HepG2 (cell line): ENCODE results near the gene LMBRD2. TPM values are rescaled to one million over a fixed set of nuclear protein-coding genes. Genes with fewer than 3 reads are reported as not detected.

Experiments
- ATAC-seq: fragments of 200-7000 bp; cut with Tn5 transposase; 3 replicates; pipeline ENCODE4 v1.9.1; 2020; ENCODE audit warnings: mild to moderate bottlenecking, moderate library complexity
- BruUV-seq: library from RNA; stranded (reverse); fragments of 400-500 nt; replicated peaks from 2 replicates; lab custom pipeline; 2021; lab: Mats Ljungman, UMichigan
- CTCF ChIA-PET: fragments of 300-600 bp; formaldehyde crosslinking; extraction: SDS; loops from one replicate; lab custom pipeline; 2021; ENCODE audit warnings: low total read pairs, inconsistent platforms, low intra/inter-chr PET ratio; lab: Yijun Ruan, JAX
- POLR2A ChIA-PET: fragments of 350-600 bp; sonication (Branson Sonifier 250); formaldehyde crosslinking; loops from one replicate; lab custom pipeline; 2020; ENCODE audit warnings: antibody characterized with exemption, inconsistent platforms; lab: Yijun Ruan, JAX
- DNase-seq: peaks from one replicate; pipeline ENCODE4 v3.0.0-alpha.2; 2015; ENCODE audit warnings: low spot score
- FAIRE-seq: peaks from 3 replicates; lab custom pipeline; 2011; peaks lifted over from hg19 to GRCh38; lab: Jason Lieb, UNC
- H2AFZ ChIP-seq: one replicate; pipeline ENCODE4 v1.6.1; 2011; ENCODE audit warnings: low read length, inconsistent platforms
- H3K27ac ChIP-seq: fragments of 300-600 bp; 3 replicates; pipeline ENCODE4 v1.8.0; 2011; ENCODE audit warnings: mixed run types, mild to moderate bottlenecking, mixed read lengths, low read length, inconsistent platforms; ENCODE audit not compliant: insufficient read depth; ENCODE audit errors: extremely low read length
- H3K27me3 ChIP-seq, 2 experiments: fragments of 200-600 bp in 1 of 2; 2 replicates in 1 of 2; 3 replicates in 1 of 2; pipeline versions ENCODE4 v1.6.0 to v1.8.0; 2011; ENCODE audit warnings: low read length in 2 of 2, mild to moderate bottlenecking in 2 of 2, moderate library complexity in 2 of 2, inconsistent platforms in 1 of 2; ENCODE audit not compliant: insufficient read depth in 2 of 2, control insufficient read depth in 1 of 2
- H3K36me3 ChIP-seq, 2 experiments: fragments of 200-600 bp in 1 of 2; replicated peaks in 1 of 2; 2 replicates in 1 of 2; 3 replicates in 1 of 2; pipeline versions ENCODE4 v1.5.1 to v1.8.0; 2011; ENCODE audit warnings: low read length in 2 of 2, inconsistent platforms in 1 of 2; ENCODE audit not compliant: insufficient read depth in 2 of 2, control insufficient read depth in 1 of 2
- H3K4me1 ChIP-seq: 2 replicates; pipeline ENCODE4 v1.5.1; 2012; ENCODE audit warnings: low read length, inconsistent platforms; ENCODE audit not compliant: insufficient read depth
- H3K4me2 ChIP-seq: 2 replicates; pipeline ENCODE4 v1.6.0; 2011; ENCODE audit warnings: low read depth, low read length, inconsistent platforms
- H3K4me3 ChIP-seq, 3 experiments: fragments of 200-600 bp in 1 of 3; sonication (generic), shearing (Covaris generic) in 1 of 3; replicated peaks in 1 of 3; 2 replicates each; pipeline ENCODE4 v1.5.1; 2011 to 2016; ENCODE audit warnings: low read length in 3 of 3, inconsistent platforms in 2 of 3, low read depth in 2 of 3, mild to moderate bottlenecking in 2 of 3, control low read depth in 1 of 3, mixed read lengths in 1 of 3; ENCODE audit not compliant: insufficient read depth in 1 of 3
- H3K79me2 ChIP-seq: one replicate; pipeline ENCODE4 v1.6.1; 2011; ENCODE audit warnings: low read length, inconsistent platforms; ENCODE audit not compliant: insufficient read depth
- H3K9ac ChIP-seq: 2 replicates; pipeline ENCODE4 v1.6.0; 2011; ENCODE audit warnings: mild to moderate bottlenecking, low read depth, low read length, inconsistent platforms; ENCODE audit not compliant: insufficient read depth
- H3K9me3 ChIP-seq: 2 replicates; pipeline ENCODE4 v1.5.1; 2012; ENCODE audit warnings: mild to moderate bottlenecking, low read length
- H4K20me1 ChIP-seq: 2 replicates; pipeline ENCODE4 v1.6.0; 2011; ENCODE audit warnings: inconsistent platforms, mild to moderate bottlenecking, low read length, moderate library complexity; ENCODE audit not compliant: insufficient read depth
- HOXA3 ChIP-seq: sonication (generic); formaldehyde crosslinking; IDR thresholded peaks from 2 replicates; pipeline ENCODE4 v1.5.0; 2020; ENCODE audit warnings: missing genetic modification reagents
- XBP1 ChIP-seq: sonication (generic); formaldehyde crosslinking; IDR thresholded peaks from 2 replicates; pipeline ENCODE4 v1.5.0; 2020; ENCODE audit warnings: missing genetic modification reagents
- ZFP37 ChIP-seq: sonication (generic); formaldehyde crosslinking; IDR thresholded peaks from 2 replicates; pipeline ENCODE4 v1.4.0; 2020; ENCODE audit warnings: missing genetic modification reagents, borderline replicate concordance
- ZNF160 ChIP-seq: sonication (generic); formaldehyde crosslinking; IDR thresholded peaks from 2 replicates; pipeline ENCODE4 v1.8.0; 2022; ENCODE audit warnings: mild to moderate bottlenecking, inconsistent platforms, missing genetic modification reagents
- ZNF451 ChIP-seq: sonication (generic); formaldehyde crosslinking; IDR thresholded peaks from 2 replicates; pipeline ENCODE4 v1.5.0; 2020; ENCODE audit warnings: mild to moderate bottlenecking, missing genetic modification reagents
- ZNF510 ChIP-seq: sonication (generic); formaldehyde crosslinking; IDR thresholded peaks from 2 replicates; pipeline ENCODE4 v1.4.0; 2020; ENCODE audit warnings: low read depth, mild to moderate bottlenecking, missing genetic modification reagents
- ZNF749 ChIP-seq: sonication (generic); formaldehyde crosslinking; IDR thresholded peaks from 2 replicates; pipeline ENCODE4 v1.8.0; 2022; ENCODE audit warnings: mild to moderate bottlenecking, missing genetic modification reagents, moderate library complexity, borderline replicate concordance
- WGBS: methylation state at CpG from one replicate; pipeline ENCODE4 v1.1.6; 2017; ENCODE audit warnings: low lambda C conversion rate; 5-methylcytosine and 5-hydroxymethylcytosine counted together
- in situ Hi-C: cut with HindIII; loops from 2 replicates; pipeline ENCODE4 v1.10.0; 2017; ENCODE audit warnings: low pct_unique_long_range_greater_than_20kb; ENCODE audit not compliant: extremely low pct_ligation_motif_present
- intact Hi-C: fragments of 100-400 bp; cut with micrococcal nuclease; formaldehyde crosslinking; loops from one replicate; pipeline ENCODE4 v1.10.0; 2022; ENCODE audit not compliant: unreplicated experiment
- polyA plus RNA-seq, 8 experiments: library from polyadenylated mRNA; depleted of rRNA in 3 of 8; stranded (reverse) in 7 of 8; unstranded in 1 of 8; fragments of >200 nt; fragmentation: Illumina TruSeq in 4 of 8; extraction: Trizol in 4 of 8; gene quantifications; 2 replicates each; pipeline versions ENCODE4 v1.2.1 to v1.2.3, GENCODE V29; 2011 to 2016; ENCODE audit warnings: low read depth in 4 of 8, missing spikeins in 1 of 8, mixed read lengths in 1 of 8; ENCODE audit not compliant: insufficient read depth in 1 of 8
- total RNA-seq, 5 experiments: library from RNA; depleted of rRNA; stranded (reverse); fragments of >200 nt; fragmentation: Illumina TruSeq; extraction: Trizol; gene quantifications; 2 replicates each; pipeline ENCODE4 v1.2.3, GENCODE V29; 2016; ENCODE audit warnings: low read depth in 1 of 5
- TF ChIP-seq, protein P1 (sequence below): sonication (generic); formaldehyde crosslinking; IDR thresholded peaks from 2 replicates; pipeline ENCODE4 v1.8.0; 2022; ENCODE audit warnings: mild to moderate bottlenecking, missing genetic modification reagents
- TF ChIP-seq, protein P2 (sequence below): IDR thresholded peaks from 2 replicates; pipeline ENCODE4 v1.6.1; 2016
- TF ChIP-seq, protein P3 (sequence below): sonication (generic); formaldehyde crosslinking; conservative IDR thresholded peaks from 2 replicates; pipeline ENCODE4 v1.8.0; 2022; ENCODE audit warnings: missing genetic modification reagents
- TF ChIP-seq, protein P4 (sequence below): IDR thresholded peaks from 2 replicates; pipeline ENCODE4 v1.6.1; 2016; ENCODE audit warnings: missing compliant biosample characterization, missing genetic modification reagents, borderline replicate concordance

Gene LMBRD2
- total and polyA plus RNA-seq, 2 of the 13 experiments (the other 11 are each of a cell fraction or from before 2014, with no cell fraction given) = 2.0 to 4.7 TPM

DNA sequence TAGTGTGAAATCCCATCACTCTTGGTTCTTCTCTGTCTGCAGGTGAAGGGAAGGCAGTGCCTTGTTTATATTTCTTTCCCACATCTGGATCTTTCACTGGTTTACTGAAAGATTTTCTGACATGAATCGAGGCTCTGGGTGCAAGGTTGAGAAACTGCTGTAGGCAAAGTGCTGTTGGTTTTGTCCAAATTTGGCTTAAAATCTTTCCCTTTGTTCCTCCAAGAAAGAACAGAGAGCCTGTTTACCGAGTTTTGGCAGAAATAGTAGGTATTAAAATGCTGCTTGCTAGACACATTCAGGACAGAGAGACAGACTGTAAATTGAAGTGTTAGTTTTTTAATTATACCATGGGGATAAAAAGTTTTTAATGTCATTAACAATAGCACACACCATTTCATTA lies 21.7 kb upstream of the LMBRD2 start:
- Histone ChIP-seq H3K9me3 (no peaks in the 10 kb centered on the region), H3K27me3 (no peaks in the 10 kb centered on the region), H3K4me2 (no peak overlapping the region), H2AFZ (no peak overlapping the region), H3K79me2 (no peaks in the 10 kb centered on the region), H3K9ac (no peak overlapping the region), H3K36me3 (peaks cover 22 to 74% of the 10 kb centered on the region in 2 experiments), H3K4me3 (no peak overlapping the region), H4K20me1 (no peaks in the 10 kb centered on the region), H3K4me1 (peaks cover 22% of the 10 kb centered on the region), H3K27ac (no peak overlapping the region)
- ATAC-seq (no peak), FAIRE-seq (no peak), DNase-seq (no peak)
- CTCF ChIA-PET = no interaction called here
- no TSS peak for BruUV-seq
- in situ Hi-C loops = no loop called here
- intact Hi-C loops = no loop called here
- POLR2A ChIA-PET = interaction anchor here (1.1 kb wide), 1 partner anchor 20 kb away, joined by 3 read pairs; no protein-coding TSS in a partner anchor
- TF ChIP-seq, protein P1, sequence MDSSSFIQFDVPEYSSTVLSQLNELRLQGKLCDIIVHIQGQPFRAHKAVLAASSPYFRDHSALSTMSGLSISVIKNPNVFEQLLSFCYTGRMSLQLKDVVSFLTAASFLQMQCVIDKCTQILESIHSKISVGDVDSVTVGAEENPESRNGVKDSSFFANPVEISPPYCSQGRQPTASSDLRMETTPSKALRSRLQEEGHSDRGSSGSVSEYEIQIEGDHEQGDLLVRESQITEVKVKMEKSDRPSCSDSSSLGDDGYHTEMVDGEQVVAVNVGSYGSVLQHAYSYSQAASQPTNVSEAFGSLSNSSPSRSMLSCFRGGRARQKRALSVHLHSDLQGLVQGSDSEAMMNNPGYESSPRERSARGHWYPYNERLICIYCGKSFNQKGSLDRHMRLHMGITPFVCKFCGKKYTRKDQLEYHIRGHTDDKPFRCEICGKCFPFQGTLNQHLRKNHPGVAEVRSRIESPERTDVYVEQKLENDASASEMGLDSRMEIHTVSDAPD = no peak
- TF ChIP-seq XBP1 (CRISPR knock-in tag) = no peak
- TF ChIP-seq, protein P2, sequence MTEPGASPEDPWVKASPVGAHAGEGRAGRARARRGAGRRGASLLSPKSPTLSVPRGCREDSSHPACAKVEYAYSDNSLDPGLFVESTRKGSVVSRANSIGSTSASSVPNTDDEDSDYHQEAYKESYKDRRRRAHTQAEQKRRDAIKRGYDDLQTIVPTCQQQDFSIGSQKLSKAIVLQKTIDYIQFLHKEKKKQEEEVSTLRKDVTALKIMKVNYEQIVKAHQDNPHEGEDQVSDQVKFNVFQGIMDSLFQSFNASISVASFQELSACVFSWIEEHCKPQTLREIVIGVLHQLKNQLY (CRISPR knock-in tag) = no peak
- WGBS = 96% methylated on average over 2 of the region's 2 CpGs

DNA sequence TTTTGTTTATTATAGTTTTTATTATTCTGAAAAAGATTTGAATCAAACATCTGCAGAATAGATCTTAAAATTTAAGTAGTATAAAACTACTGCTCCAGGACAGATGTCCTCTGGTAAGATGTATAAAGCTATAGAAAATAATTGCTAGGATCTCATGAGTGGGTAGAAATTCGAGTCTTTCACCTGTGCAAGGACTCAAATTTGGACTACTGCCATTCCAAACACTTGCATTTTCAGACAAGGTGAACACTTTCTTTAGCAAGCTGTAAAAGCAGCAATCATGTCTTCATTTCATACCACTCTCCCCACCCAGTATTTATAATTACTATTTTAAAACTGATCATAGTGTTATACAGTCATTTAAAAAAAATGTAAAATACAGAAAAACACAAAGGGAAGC lies 20.9 kb upstream of the LMBRD2 start:
- Histone ChIP-seq H3K9me3 (no peaks in the 10 kb centered on the region), H3K4me3 (no peak overlapping the region), H3K27me3 (no peaks in the 10 kb centered on the region), H4K20me1 (no peaks in the 10 kb centered on the region), H2AFZ (no peak overlapping the region), H3K79me2 (no peaks in the 10 kb centered on the region), H3K4me2 (no peak overlapping the region), H3K36me3 (peaks cover 24 to 78% of the 10 kb centered on the region in 2 experiments)
- no peak for DNase-seq
- POLR2A ChIA-PET = no interaction called here
- ATAC-seq = no peak
- 96% methylated on average over 1 of the region's 1 CpG for WGBS
- no peak for FAIRE-seq
- in situ Hi-C loops (no loop called here), intact Hi-C loops (no loop called here)
- BruUV-seq = no TSS peak
- TF ChIP-seq ZNF160 (CRISPR knock-in tag) = no peak
- TF ChIP-seq ZFP37 (CRISPR knock-in tag) = no peak
- TF ChIP-seq, protein P3, sequence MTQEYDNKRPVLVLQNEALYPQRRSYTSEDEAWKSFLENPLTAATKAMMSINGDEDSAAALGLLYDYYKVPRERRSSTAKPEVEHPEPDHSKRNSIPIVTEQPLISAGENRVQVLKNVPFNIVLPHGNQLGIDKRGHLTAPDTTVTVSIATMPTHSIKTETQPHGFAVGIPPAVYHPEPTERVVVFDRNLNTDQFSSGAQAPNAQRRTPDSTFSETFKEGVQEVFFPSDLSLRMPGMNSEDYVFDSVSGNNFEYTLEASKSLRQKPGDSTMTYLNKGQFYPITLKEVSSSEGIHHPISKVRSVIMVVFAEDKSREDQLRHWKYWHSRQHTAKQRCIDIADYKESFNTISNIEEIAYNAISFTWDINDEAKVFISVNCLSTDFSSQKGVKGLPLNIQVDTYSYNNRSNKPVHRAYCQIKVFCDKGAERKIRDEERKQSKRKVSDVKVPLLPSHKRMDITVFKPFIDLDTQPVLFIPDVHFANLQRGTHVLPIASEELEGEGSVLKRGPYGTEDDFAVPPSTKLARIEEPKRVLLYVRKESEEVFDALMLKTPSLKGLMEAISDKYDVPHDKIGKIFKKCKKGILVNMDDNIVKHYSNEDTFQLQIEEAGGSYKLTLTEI = no peak
- TF ChIP-seq ZNF510 (CRISPR knock-in tag) = no peak
- no peak for TF ChIP-seq ZNF451
- TF ChIP-seq ZNF749 (CRISPR knock-in tag) = no peak
- TF ChIP-seq, protein P4, sequence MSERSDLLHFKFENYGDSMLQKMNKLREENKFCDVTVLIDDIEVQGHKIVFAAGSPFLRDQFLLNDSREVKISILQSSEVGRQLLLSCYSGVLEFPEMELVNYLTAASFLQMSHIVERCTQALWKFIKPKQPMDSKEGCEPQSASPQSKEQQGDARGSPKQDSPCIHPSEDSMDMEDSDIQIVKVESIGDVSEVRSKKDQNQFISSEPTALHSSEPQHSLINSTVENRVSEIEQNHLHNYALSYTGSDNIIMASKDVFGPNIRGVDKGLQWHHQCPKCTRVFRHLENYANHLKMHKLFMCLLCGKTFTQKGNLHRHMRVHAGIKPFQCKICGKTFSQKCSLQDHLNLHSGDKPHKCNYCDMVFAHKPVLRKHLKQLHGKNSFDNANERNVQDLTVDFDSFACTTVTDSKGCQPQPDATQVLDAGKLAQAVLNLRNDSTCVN = no peak
- TF ChIP-seq HOXA3 (CRISPR knock-in tag) = no peak
- TF ChIP-seq, all 625 proteins: peak for 0
- CTCF ChIA-PET = no interaction called here
- Histone ChIP-seq H3K27ac (no peak overlapping the region), H3K9ac (no peak overlapping the region), H3K4me1 (peaks cover 14% of the 10 kb centered on the region)
